PC-9 (cell line): Measurements from ENCODE around the gene ACER2.

Experiments
- EZH2 ChIP-seq: fragments of 200-600 bp; sonication (generic); IDR thresholded peaks from 2 replicates; pipeline ENCODE4 v1.8.0; 2017; ENCODE audit warnings: antibody characterized with exemption, low read depth
- TF ChIP-seq, protein P1 (sequence below): fragments of 200-600 bp; sonication (generic); conservative IDR thresholded peaks from 2 replicates; pipeline ENCODE4 v1.6.1; 2017; ENCODE audit warnings: mixed run types, antibody characterized with exemption, mild to moderate bottlenecking, moderate library complexity

DNA sequence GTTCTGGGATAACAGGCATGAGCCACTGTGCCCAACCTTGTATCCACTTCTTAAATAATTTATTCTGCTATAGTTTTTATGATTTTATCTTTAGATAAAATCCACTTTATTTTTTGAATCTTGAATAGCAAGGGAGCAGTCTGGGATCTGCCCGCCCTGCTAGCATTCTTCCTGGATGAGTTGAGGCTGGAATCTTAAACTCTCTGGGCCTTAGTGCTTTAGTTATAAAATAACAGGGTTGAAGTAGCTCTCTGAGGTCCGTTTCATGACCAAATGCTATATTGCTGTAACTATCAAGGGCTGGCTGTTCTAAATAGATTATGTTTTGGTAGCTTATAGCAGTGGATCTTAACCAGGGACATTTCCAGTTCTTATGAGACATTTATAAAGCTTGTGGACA lies 20.8 kb downstream of the ACER2 start:
- TF ChIP-seq, protein P1, sequence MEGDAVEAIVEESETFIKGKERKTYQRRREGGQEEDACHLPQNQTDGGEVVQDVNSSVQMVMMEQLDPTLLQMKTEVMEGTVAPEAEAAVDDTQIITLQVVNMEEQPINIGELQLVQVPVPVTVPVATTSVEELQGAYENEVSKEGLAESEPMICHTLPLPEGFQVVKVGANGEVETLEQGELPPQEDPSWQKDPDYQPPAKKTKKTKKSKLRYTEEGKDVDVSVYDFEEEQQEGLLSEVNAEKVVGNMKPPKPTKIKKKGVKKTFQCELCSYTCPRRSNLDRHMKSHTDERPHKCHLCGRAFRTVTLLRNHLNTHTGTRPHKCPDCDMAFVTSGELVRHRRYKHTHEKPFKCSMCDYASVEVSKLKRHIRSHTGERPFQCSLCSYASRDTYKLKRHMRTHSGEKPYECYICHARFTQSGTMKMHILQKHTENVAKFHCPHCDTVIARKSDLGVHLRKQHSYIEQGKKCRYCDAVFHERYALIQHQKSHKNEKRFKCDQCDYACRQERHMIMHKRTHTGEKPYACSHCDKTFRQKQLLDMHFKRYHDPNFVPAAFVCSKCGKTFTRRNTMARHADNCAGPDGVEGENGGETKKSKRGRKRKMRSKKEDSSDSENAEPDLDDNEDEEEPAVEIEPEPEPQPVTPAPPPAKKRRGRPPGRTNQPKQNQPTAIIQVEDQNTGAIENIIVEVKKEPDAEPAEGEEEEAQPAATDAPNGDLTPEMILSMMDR, result no peak
- TF ChIP-seq EZH2, result no peak
